NCI-H2227 treated with DMSO at 0.1 percent for 48 hours (cell line): ENCODE results near the gene SEC14L3.
"Not testable (repeated sequence)": the region's sequence is repeated elsewhere in the genome, so short reads cannot be mapped to it uniquely, and the experiment has no call there.

Source experiments
- DNase-seq: peaks from one replicate; lab custom pipeline; 2025; lab: John Stamatoyannopoulos, UW

Gene SEC14L3

GRCh38 chr22:30485362-30485988, 13.7 kb upstream of the SEC14L3 start:
- no peak for DNase-seq

GRCh38 chr22:30483169-30483568, 11.4 kb upstream of the SEC14L3 start:
- no peak for DNase-seq

- DNase-seq = no peak
These were observed 9.9 kb upstream of the SEC14L3 start for GRCh38 chr22:30481711-30482110.

- DNase-seq = no peak
These were observed 8.2 kb upstream of the SEC14L3 start for GRCh38 chr22:30479981-30480380.

- no peak for DNase-seq
These were observed 3.0 kb upstream of the SEC14L3 start for GRCh38 chr22:30474683-30475424.

- DNase-seq = no peak
These were observed 2.3 kb upstream of the SEC14L3 start for GRCh38 chr22:30474121-30474520.

- no peak for DNase-seq
These were observed 1.3 kb upstream of the SEC14L3 start for GRCh38 chr22:30472994-30473720.

GRCh38 chr22:30470655-30471054, 1.2 kb downstream of the SEC14L3 start:
- DNase-seq = no peak

- no peak for DNase-seq
These were observed 2.7 kb downstream of the SEC14L3 start for GRCh38 chr22:30469165-30469564.

- DNase-seq = not testable (repeated sequence)
These were observed 11.3 kb downstream of the SEC14L3 start for GRCh38 chr22:30460555-30460954.

GRCh38 chr22:30460147-30460546, 11.7 kb downstream of the SEC14L3 start:
- no peak for DNase-seq

GRCh38 chr22:30459181-30460052, 12.4 kb downstream of the SEC14L3 start:
- DNase-seq = no peak

- no peak for DNase-seq
These were observed 13.8 kb downstream of the SEC14L3 start for GRCh38 chr22:30457981-30458380.

- DNase-seq = no peak
These were observed 16.6 kb downstream of the SEC14L3 start for GRCh38 chr22:30455075-30455840.

- no peak for DNase-seq
These were observed 17.9 kb downstream of the SEC14L3 start for GRCh38 chr22:30453731-30454510.

GRCh38 chr22:30452861-30453260, 19.0 kb downstream of the SEC14L3 start:
- DNase-seq = no peak

- not testable (repeated sequence) for DNase-seq
These were observed 20.3 kb downstream of the SEC14L3 start for GRCh38 chr22:30451488-30451887.

GRCh38 chr22:30447656-30448055, 24.2 kb downstream of the SEC14L3 start:
- DNase-seq = no peak

- DNase-seq = no peak
These were observed 26.2 kb downstream of the SEC14L3 start for GRCh38 chr22:30445438-30446145.
